GM18951 (cell line): ENCODE measurements around the gene MDM4.
A peak's percentile ranks its signal among the peaks of the same experiment; 100 is the strongest.

Source experiments
- POLR2A ChIP-seq: IDR thresholded peaks from 4 replicates; pipeline ENCODE4 v1.6.1; 2011; ENCODE audit warnings: mild to moderate bottlenecking; ENCODE audit not compliant: insufficient read length, insufficient read depth; ENCODE audit errors: extremely low read depth
- in situ Hi-C: fragments of 300-500 bp; cut with MboI; formaldehyde crosslinking; loops from one replicate; pipeline ENCODE4 v1.12.0; 2022; ENCODE audit warnings: low sequenced_read_pairs, mixed read lengths, inconsistent platforms; ENCODE audit not compliant: unreplicated experiment

MDM4 gene

GRCh38 chr1:204516180-204516879 lies at the start of gene MDM4:
TSS of gene MDM4 (plus strand) at chr1:204516406. CDS start at chr1:204525519, 9,113 bp downstream.
- in situ Hi-C loops, result no loop called here
- peak; percentile 74 for TF ChIP-seq POLR2A

DNA sequence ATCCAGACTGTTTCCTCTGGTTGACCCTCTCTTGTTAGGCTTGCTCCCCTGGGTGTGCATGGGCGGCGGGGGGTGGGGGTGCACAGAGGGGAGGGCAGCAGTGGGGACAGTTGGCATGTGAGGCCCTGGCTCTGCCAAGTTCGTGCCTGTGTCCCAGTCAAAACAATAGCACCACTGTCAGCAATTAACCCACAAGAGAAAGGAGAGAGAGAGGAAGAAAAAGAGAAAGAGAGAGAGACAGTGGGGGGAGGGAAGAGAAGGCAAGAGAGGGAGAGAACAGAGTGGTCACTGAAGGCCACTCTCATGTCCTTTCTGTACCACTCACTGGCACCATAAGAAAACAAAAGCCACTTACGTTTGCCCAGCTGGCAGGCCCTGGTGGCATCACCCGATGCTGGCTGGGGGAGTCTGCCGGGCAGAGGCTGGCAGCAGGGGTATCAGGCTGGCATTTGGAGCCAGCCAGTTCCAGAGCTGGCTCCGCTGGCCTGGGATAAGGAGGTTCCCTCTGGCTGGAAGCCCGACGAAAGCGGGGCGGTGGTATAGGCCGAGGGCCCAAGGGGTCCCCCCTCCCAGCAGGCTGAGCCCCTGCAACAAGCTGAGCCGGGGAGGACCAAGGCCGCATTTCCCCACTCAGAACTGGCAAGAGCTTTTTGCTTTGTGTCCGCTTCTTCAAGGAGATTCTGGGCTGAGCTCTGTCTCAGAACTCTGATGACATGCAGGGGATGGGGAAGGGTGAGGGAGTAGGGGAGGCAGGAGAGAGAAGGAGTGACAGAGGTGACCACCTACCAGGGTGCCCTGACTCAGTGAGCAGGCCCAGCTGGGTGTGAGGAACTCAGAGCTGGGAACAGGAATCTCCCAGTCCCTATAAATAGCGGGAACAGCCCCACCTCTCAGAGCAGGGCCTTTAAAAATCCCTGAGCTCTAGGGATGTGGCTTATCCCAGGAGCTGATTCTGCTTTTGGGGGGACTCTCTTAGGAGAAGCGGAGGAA lies 49.5 kb upstream of the MDM4 start:
- in situ Hi-C loops, result no loop called here
- no peak for TF ChIP-seq POLR2A

GRCh38 chr1:204468206-204468605 lies 48.0 kb upstream of the MDM4 start:
- in situ Hi-C loops, result no loop called here
- no peak for TF ChIP-seq POLR2A

DNA sequence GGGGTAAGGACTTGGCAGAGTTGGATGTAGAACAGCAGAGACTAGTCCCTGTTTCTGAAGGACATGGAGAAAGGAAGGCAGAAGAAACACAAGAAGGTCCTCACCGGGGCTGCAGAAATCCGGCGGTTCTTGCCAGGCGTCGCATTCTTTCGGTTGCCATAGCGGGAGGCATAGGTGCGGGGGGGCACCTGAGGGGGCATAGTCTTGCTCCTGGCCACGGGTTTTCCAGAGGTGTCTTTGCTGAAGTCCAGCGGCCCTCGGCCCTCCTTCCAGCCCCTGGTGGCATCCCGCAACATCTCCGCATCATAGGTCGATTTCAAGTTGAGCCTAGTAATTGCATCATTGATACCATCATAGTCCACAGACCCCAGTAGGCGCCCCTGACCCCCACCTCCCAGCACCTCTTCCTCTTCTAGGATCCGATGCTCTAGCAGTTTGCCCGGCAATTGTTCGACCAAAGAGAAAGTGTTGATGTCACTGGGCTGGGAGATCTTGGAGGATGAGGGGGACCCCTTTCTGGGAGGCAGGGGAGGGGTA lies 47.4 kb upstream of the MDM4 start:
- TF ChIP-seq POLR2A, result no peak
- in situ Hi-C loops, result no loop called here

- TF ChIP-seq POLR2A, result no peak
- in situ Hi-C loops, result no loop called here
These were observed 46.9 kb upstream of the MDM4 start for GRCh38 chr1:204469304-204469703.

GRCh38 chr1:204471687-204472086 lies 44.5 kb upstream of the MDM4 start:
- in situ Hi-C loops, result no loop called here
- TF ChIP-seq POLR2A, result no peak

DNA sequence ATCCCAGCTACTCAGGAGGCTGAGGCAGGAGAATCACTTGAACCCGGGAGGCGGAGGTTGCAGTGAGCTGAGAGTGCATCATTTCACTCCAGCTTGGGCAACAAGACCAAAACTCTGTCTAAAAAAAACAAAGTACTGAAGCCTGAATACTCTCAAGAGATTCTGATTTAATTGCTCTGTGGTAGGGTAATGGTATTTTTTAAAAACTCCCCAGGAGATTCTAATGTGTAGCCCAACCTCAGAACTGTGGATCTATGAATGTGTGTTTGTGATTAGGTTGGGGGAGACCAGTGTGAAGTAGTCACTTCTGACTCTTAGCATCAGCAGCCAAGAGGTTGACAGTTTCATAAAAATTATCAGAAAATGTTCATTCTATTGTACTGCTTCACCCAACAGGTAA lies 43.5 kb upstream of the MDM4 start:
- no peak for TF ChIP-seq POLR2A
- in situ Hi-C loops, result no loop called here

- no peak for TF ChIP-seq POLR2A
- in situ Hi-C loops, result no loop called here
These were observed 42.7 kb upstream of the MDM4 start for GRCh38 chr1:204473400-204473965.

DNA sequence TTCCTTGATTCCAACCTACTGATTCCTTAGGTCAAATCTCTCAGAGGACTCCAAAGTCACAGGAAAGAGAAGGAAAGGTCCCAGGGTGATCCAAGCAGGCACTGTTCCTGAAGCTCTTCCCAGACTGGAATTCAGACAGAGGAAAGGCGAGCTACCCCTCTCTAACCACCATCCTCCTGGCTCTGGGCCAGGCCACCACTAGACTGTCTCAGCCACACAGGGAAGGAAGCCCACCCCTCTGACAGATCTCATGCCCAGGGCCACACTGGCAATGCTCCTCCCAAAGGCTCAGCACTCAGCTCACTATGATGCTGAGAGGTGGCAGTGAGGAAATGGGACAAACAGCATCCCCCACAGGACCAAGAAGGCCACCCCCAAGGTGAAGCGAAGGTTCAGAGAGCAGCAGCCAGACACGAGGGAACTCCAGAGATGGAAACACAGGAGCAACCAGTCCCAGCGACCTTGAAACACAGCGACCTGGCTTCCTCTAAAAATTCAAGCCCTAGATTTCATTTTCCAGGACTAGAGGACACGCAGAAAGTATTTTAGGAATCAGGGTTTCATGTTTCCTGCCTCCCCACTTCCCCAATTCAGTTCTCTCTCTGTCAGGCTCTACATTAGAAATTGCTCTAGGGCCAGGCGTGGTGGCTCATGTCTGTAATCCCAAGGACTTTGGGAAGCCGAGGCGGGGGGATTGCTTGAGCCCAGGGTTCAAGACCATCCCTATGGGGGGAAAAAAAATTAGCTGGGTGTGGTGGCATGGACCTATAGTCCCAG lies 40.4 kb upstream of the MDM4 start:
- in situ Hi-C loops, result no loop called here

DNA sequence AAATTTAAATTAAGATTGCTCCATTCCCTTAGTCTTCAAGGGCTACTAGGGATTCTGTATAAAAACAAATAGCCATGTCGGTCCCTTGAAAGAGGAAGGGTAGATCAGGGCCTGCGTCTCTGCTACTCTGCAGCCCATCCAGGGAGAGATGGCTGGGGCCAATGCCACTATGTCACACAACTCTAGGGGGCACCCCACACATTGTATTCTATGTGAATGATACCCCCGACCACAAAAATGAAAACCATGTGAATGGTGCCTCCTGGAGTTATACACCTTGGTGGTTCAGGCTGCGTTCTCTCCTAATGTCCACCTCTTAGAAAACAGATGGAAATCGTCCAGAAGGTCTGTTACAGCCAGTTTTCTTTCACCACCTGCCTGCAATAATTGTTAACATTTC lies 39.6 kb upstream of the MDM4 start:
- in situ Hi-C loops, result no loop called here
- TF ChIP-seq POLR2A, result no peak

More for the DNA sequence above, 40.4 kb upstream of the MDM4 start:
- TF ChIP-seq POLR2A, result no peak

DNA sequence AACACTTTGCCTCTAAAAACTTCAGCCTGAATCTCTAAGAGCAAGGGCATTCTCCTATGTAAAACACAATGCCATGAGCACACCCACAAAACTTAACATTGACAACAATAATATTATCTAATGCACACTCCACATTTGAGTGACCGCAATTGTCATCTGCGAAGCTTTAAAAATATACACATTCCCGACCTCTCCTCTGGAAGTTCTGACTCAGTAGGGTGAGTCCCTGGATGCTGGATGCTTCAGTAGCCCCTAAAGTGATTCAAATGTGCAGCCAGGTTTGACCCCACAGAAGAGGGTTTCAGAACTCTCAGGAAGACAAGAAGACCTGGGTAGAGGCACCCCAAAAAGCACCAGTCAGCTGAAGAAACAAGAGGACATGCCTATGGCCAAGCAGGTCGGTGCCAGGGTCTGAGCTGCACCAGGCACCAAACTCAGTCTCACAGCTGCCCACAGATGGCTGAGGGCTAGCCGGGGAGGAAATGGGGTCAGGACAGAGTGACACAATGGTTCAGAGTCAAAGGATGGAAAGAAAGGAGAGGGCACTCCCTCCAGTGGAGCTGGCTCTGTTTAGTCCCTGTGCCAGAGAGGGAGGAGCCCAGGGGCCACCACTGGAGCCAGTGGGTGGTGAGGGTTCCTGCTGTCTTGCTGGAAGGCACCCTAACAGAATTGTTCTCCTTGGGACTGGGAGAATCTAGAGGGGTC lies 39.0 kb upstream of the MDM4 start:
- in situ Hi-C loops, result no loop called here
- no peak for TF ChIP-seq POLR2A

- in situ Hi-C loops, result no loop called here
- no peak for TF ChIP-seq POLR2A
These were observed 37.9 kb upstream of the MDM4 start for GRCh38 chr1:204478172-204478899.

DNA sequence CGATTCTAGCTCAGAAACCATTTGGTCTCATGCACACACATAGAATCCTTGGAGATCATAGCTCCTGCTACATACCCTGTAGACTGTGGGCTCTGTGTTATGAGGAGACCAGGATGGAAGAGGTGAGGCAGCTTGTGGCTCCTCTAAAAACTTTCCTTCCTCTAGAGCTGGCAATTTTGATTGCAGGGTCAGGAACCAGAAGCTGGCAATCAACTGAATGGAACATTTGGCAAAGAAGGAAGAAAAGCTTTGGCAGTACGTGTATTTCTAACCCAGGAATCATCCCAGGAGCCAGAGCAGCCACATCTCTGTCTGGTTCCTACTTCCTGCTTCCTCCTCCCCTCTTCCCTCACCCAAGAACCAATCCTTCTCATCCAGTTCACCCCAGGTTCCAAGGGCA lies 37.3 kb upstream of the MDM4 start:
- TF ChIP-seq POLR2A, result no peak
- in situ Hi-C loops, result no loop called here
